ENCODE measurements around the gene RXRG.
A peak's percentile ranks its signal among the peaks of the same experiment; 100 is the strongest.

RXRG gene

DNA sequence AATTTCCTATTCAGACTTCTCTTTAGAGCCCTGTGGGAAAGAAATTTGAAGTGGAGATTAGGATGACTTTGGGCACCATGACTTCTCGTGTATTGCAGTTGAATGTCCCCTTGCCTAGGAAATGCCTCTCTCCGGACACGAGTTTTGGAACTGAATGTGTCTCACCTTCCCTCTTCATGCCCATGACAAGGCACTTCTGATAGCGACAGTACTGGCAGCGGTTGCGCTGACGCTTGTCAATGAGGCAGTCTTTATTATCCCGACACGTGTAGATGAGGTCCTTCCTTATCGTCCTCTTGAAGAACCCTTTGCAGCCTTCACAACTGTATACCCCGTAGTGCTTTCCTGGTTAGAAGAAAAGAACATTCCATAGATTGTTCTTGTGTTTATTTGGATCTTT lies 28.1 kb downstream of the RXRG start:
- TF ChIP-seq, protein P1, sequence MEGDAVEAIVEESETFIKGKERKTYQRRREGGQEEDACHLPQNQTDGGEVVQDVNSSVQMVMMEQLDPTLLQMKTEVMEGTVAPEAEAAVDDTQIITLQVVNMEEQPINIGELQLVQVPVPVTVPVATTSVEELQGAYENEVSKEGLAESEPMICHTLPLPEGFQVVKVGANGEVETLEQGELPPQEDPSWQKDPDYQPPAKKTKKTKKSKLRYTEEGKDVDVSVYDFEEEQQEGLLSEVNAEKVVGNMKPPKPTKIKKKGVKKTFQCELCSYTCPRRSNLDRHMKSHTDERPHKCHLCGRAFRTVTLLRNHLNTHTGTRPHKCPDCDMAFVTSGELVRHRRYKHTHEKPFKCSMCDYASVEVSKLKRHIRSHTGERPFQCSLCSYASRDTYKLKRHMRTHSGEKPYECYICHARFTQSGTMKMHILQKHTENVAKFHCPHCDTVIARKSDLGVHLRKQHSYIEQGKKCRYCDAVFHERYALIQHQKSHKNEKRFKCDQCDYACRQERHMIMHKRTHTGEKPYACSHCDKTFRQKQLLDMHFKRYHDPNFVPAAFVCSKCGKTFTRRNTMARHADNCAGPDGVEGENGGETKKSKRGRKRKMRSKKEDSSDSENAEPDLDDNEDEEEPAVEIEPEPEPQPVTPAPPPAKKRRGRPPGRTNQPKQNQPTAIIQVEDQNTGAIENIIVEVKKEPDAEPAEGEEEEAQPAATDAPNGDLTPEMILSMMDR (conservative IDR thresholded peaks at IDR 0.05; ENCODE audit: low read depth, low read length): no peak
- DNase-seq (ENCODE audit: low read depth): no peak
- H3K4me3 ChIP-seq (ENCODE audit: low read depth, low read length): no peak overlapping the region

DNA sequence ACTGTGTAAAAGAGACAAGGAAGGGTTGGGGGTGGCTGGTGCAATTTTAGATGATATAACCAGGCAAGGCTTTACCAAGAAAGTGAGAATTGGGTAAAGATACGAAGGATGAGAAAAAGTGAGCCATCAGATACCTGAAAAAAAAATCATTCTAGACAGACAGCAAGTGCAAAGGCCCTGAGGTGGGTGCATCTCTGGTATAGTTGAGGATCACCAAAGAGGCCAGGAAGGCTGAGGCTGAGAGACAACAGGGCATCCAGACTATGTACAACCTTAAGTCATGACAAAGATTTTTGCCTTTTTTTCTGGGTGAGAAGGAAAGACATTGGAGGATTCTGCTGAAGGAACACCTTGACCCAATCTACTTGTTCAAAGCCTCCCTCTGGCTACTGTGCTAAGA lies 29.9 kb downstream of the RXRG start:
- no peak overlapping the region for H3K4me3 ChIP-seq (ENCODE audit: low read depth, low read length)
- TF ChIP-seq, protein P1 (conservative IDR thresholded peaks at IDR 0.05; ENCODE audit: low read depth, low read length): no peak
- DNase-seq (ENCODE audit: low read depth): no peak

DNA sequence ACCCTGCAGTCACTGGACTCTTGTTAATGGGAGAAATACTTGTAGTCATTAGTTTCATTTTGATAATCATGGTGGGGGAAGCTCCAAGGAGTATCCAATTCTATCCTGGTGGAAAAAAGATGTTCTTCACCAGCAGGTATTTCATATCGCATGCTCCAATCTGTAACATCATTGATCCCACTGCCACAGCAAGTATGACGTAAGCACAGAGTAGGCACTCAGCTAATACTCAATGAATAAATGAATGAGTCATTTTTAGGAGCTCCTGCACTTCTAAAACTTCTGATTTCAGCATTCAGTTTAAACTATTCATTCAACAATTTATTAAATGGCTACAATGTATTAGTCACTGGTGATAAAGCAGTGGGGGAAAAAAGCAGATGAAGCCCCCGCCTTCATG lies 30.3 kb downstream of the RXRG start:
- TF ChIP-seq, protein P1 (conservative IDR thresholded peaks at IDR 0.05; ENCODE audit: low read depth, low read length): no peak
- no peak for DNase-seq (ENCODE audit: low read depth)
- H3K4me3 ChIP-seq (ENCODE audit: low read depth, low read length): no peak overlapping the region

DNA sequence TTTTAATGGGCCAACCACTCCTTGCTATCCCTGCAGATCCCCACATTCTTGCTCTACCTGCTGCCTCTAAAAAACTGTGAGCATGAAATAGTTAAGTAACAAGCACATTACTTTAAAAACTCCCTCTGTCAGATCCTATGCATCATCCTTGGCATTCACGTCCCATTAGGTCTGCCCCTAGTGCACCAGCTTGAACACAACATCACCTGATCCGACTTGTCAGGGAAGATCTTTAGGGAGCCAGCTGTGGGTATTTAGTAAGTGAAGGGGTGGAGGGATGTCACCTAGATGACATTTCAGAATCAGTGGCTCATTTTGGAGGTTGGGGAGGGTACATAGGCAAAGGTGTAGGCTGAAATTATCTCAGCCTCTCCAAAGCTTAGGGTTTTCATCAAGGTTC lies 33.5 kb downstream of the RXRG start:
- TF ChIP-seq, protein P1 (conservative IDR thresholded peaks at IDR 0.05; ENCODE audit: low read depth, low read length): no peak
- no peak overlapping the region for H3K4me3 ChIP-seq (ENCODE audit: low read depth, low read length)
- no peak for DNase-seq (ENCODE audit: low read depth)

DNA sequence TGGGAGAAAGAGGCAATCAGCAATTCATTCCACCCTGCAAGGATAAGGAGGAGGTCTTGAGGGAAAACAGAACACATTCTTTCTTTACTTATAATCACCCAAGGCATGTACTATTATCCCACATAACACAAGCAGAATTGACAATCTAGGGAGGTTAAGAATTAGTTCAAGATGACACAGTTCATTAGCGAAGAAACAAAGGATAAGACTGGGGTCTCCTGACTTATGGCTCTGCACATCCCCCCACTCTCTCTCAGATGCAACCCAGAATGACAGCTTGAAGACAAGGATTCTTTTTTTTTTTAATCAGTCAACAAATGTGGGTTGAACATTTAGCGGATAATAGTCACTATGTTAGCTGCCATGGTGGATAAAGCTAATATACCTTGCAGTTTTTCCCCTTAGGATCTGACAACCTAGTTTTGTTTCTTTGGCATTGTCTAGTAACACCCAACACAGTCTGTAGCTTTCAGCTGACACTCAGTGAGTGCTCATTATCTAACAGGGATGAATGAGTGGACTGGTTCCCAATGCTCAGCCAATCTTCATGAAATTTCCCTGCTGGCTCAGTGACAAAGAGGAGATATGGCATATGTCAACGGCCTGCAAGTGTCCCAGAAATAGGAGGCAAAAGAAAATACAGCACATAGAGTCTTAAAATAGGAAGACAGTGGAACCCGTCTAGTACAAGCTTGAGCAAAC lies 35.1 kb downstream of the RXRG start:
- no peak for DNase-seq (ENCODE audit: low read depth)

DNA sequence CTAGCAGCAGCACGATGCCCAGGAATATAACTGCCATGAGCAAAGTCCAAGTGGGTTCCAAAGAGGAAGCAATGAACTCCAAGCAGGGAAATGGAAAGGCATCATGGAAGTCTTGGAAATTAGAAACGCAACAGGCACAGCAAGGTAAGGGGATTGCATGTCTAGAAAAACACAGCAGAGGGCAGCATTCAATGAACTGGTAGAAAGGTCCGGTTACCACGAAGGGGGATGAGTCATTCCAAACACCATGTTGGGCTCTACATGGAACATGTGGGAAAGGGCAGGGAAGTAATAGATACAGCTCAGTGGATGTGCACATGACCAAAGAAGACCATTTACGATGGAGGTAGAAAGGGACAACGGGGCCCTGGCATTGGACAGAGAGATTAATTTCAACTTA lies 36.4 kb downstream of the RXRG start:
- H3K4me3 ChIP-seq (ENCODE audit: low read depth, low read length): no peak overlapping the region
- TF ChIP-seq, protein P1 (conservative IDR thresholded peaks at IDR 0.05; ENCODE audit: low read depth, low read length): peak; percentile 23
- DNase-seq (ENCODE audit: low read depth): peak; percentile 30

More for the DNA sequence above, 35.1 kb downstream of the RXRG start:
- TF ChIP-seq, protein P1 (conservative IDR thresholded peaks at IDR 0.05; ENCODE audit: low read depth, low read length): no peak
- no peak overlapping the region for H3K4me3 ChIP-seq (ENCODE audit: low read depth, low read length)

DNA sequence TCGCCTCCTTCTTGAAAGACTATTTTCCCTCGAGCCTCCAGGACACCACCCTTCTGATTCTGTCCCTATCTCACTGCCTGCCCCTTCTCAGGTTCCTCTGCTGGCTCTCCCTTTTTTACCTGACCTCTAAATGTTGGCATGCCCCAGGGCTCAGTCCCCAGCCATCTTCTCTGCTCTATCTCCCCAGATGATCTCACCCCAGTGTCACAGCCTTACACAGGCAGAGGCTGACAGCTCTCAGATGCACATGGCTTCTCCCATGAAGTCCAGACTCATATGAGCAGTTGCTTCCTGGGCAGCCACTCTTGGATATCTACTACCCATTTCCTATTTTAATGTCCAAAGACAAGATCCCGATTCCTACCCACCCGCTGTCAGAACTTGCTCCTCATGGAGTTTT lies 37.5 kb downstream of the RXRG start:
- TF ChIP-seq, protein P1 (conservative IDR thresholded peaks at IDR 0.05; ENCODE audit: low read depth, low read length): no peak
- H3K4me3 ChIP-seq (ENCODE audit: low read depth, low read length): no peak overlapping the region
- DNase-seq (ENCODE audit: low read depth): no peak
